ENCODE results near the gene LRTM2. TPM values are rescaled to one million over a fixed set of nuclear protein-coding genes. Genes with fewer than 3 reads are reported as not detected.

LRTM2 gene
- total and polyA plus RNA-seq, 2 experiments from 2014 or later: not detected

DNA sequence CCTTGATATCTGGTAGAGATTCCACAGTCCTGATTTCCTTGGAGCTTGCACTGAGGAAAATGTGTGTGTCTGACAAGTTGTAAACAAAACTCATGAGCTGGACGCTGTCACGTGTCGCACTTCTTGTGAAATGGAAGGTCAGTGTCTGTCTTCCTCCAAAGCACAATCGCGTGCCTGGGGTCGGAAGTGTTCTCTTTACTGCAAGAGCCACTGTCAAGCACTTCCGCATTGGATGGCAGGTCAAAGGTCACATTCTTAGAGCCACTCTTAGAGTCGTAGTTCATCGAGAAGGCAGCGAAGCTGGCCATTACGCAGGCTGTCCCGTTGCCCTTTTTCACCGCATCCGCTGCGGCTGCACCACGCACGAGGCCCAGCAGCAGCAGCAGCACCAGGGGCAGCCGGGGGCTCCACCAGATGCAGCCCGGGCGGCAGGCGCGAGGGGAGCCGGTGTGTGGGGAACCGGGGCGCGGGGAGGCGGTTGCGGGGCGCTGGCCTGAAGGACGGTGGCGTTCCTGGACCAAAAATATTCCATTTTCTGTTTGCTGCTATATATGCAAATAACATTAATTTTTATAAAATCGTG is 45.0 kb downstream of the LRTM2 start:
- Histone ChIP-seq H3K79me2 (no peaks in the 10 kb centered on the region), H3K27ac (no peak overlapping the region), H3K36me3 (replicated peaks; ENCODE audit: insufficient read depth, low read depth) (no peaks in the 10 kb centered on the region), H3K4me1 (ENCODE audit: insufficient read depth) (no peaks in the 10 kb centered on the region), H3K9me3 (ENCODE audit: low read depth) (no peaks in the 10 kb centered on the region), H3K9me2 (replicated peaks; ENCODE audit: insufficient read depth) (no peaks in the 10 kb centered on the region), H3K4me3 (no peak overlapping the region), H3K27me3 (no peaks in the 10 kb centered on the region), H4K20me1 (ENCODE audit: insufficient read depth, poor library complexity, severe bottlenecking) (no peaks in the 10 kb centered on the region), H2AFZ (no peak overlapping the region), H3K4me2 (no peak overlapping the region)
- TF ChIP-seq, protein P1, sequence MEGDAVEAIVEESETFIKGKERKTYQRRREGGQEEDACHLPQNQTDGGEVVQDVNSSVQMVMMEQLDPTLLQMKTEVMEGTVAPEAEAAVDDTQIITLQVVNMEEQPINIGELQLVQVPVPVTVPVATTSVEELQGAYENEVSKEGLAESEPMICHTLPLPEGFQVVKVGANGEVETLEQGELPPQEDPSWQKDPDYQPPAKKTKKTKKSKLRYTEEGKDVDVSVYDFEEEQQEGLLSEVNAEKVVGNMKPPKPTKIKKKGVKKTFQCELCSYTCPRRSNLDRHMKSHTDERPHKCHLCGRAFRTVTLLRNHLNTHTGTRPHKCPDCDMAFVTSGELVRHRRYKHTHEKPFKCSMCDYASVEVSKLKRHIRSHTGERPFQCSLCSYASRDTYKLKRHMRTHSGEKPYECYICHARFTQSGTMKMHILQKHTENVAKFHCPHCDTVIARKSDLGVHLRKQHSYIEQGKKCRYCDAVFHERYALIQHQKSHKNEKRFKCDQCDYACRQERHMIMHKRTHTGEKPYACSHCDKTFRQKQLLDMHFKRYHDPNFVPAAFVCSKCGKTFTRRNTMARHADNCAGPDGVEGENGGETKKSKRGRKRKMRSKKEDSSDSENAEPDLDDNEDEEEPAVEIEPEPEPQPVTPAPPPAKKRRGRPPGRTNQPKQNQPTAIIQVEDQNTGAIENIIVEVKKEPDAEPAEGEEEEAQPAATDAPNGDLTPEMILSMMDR (IDR thresholded peaks at IDR 0.05; ENCODE audit: poor library complexity): no peak
- TF ChIP-seq EZH2 (IDR thresholded peaks at IDR 0.05; ENCODE audit: borderline replicate concordance) (no peak), EZH2phosphoT487 (IDR thresholded peaks at IDR 0.05; ENCODE audit: low read depth, severe bottlenecking, unreplicated experiment) (no peak)
- no peak for DNase-seq (ENCODE audit: low spot score)
- 90% methylated on average over 24 of the region's 32 CpGs for WGBS (ENCODE audit: low lambda C conversion rate, missing lambda C conversion rate)

DNA sequence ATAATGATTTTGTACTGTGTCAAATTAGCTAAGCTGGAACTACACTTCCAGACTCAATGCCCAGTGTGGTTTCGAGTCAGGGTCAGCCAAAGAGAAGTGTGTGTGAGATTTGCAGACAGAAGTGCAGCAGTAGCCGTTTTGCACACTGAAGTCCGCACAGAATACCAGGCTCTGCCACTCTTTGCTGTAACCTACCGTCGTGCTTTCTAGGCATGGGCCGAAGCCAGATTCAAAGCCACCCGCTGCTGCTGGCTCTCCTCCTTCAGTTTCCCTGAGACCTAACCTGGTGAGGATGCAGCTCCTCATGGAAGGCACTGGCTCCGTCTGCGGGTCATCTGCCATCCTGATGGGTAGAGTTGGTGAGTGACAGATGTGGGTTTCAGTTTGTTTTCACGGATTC is 48.8 kb downstream of the LRTM2 start:
- TF ChIP-seq EZH2phosphoT487 (IDR thresholded peaks at IDR 0.05; ENCODE audit: low read depth, severe bottlenecking, unreplicated experiment) (no peak), EZH2 (IDR thresholded peaks at IDR 0.05; ENCODE audit: borderline replicate concordance) (no peak)
- TF ChIP-seq, protein P1 (IDR thresholded peaks at IDR 0.05; ENCODE audit: poor library complexity): no peak
- DNase-seq (ENCODE audit: low spot score): no peak

DNA sequence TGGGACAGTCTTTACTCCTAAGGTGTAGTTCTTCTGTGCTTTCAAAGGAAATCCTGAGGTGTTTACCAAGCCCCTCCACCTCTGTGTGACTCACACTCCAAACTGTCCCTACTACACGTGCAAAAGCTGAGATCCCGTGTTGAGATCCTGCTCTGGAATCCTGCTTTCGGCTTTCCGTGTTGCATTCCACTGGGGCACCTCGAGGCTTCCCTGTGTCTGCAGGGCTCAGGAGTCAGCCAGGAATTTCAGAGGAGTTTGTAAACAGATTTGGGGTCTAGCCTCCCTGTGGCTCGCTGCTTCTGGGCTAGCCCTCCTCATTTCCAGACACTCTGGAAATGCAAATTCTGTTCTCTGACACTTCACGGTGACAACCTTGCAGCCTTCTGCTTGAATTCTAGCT is 49.7 kb downstream of the LRTM2 start:
- Histone ChIP-seq H3K36me3 (replicated peaks; ENCODE audit: insufficient read depth, low read depth) (no peaks in the 10 kb centered on the region), H3K79me2 (no peaks in the 10 kb centered on the region), H3K4me2 (no peak overlapping the region), H3K4me3 (no peak overlapping the region), H3K27me3 (peaks cover under 1% of the 10 kb centered on the region), H2AFZ (no peak overlapping the region), H3K9me2 (replicated peaks; ENCODE audit: insufficient read depth) (no peaks in the 10 kb centered on the region), H3K27ac (no peak overlapping the region), H3K4me1 (ENCODE audit: insufficient read depth) (no peaks in the 10 kb centered on the region), H3K9me3 (ENCODE audit: low read depth) (no peaks in the 10 kb centered on the region), H4K20me1 (ENCODE audit: insufficient read depth, poor library complexity, severe bottlenecking) (no peaks in the 10 kb centered on the region)
- DNase-seq (ENCODE audit: low spot score): no peak
- TF ChIP-seq, protein P1 (IDR thresholded peaks at IDR 0.05; ENCODE audit: poor library complexity): no peak
- TF ChIP-seq EZH2phosphoT487 (IDR thresholded peaks at IDR 0.05; ENCODE audit: low read depth, severe bottlenecking, unreplicated experiment) (no peak), EZH2 (IDR thresholded peaks at IDR 0.05; ENCODE audit: borderline replicate concordance) (no peak)
- WGBS (ENCODE audit: low lambda C conversion rate, missing lambda C conversion rate): 51% methylated on average over 7 of the region's 7 CpGs

More for the DNA sequence above, 48.8 kb downstream of the LRTM2 start:
- no peaks in the 10 kb centered on the region for H4K20me1 ChIP-seq (ENCODE audit: insufficient read depth, poor library complexity, severe bottlenecking)
- H3K9me3 ChIP-seq (ENCODE audit: low read depth): no peaks in the 10 kb centered on the region
- 95% methylated on average over 10 of the region's 10 CpGs for WGBS (ENCODE audit: low lambda C conversion rate, missing lambda C conversion rate)
- H2AFZ ChIP-seq: no peak overlapping the region
- no peaks in the 10 kb centered on the region for H3K9me2 ChIP-seq (replicated peaks; ENCODE audit: insufficient read depth)
- H3K27me3 ChIP-seq: no peaks in the 10 kb centered on the region
- H3K36me3 ChIP-seq (replicated peaks; ENCODE audit: insufficient read depth, low read depth): no peaks in the 10 kb centered on the region
- no peak overlapping the region for H3K4me3 ChIP-seq
- no peak overlapping the region for H3K4me2 ChIP-seq
- no peak overlapping the region for H3K27ac ChIP-seq
- H3K4me1 ChIP-seq (ENCODE audit: insufficient read depth): no peaks in the 10 kb centered on the region
- H3K79me2 ChIP-seq: no peaks in the 10 kb centered on the region
